Fibroblast of peridontal ligament (primary cell): Measurements from ENCODE around the gene LINGO3.
"Not testable (repeated sequence)": the region's sequence is repeated elsewhere in the genome, so short reads cannot be mapped to it uniquely, and the experiment has no call there.

Experiments
- DNase-seq: peaks from one replicate; pipeline ENCODE4 v3.0.0-alpha.2; 2010; ENCODE audit errors: extremely low read depth

The LINGO3 gene

DNA sequence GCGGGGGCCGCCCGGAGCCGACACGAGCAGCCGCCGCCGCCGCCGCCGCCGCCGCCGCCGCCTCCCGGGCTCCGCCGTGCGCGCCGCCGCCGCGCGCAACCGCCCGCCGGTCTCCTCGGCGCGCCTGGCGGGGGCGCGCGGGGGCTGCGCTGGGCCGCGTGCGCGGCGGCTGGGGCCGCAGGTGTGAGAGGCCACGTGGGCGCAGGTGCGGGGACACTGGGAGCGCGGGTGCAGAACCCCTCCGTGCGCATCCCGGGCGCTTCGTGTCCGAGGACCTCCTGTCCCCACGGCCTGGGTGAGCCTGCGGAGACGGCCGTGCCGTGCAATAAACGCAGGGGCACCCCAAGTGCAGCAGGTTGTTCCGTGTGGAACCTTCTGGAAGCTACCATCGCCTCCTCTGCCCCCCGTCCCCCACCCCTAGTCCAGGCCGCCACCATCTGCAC lies at the start of gene LINGO3:
Gene LINGO3 (minus strand): TSS at position 41 of the 443 bp plus-strand sequence. CDS start 16,378 bp downstream, outside the sequence.
- no peak for DNase-seq

GRCh38 chr19:2356036-2356646 lies 48.2 kb upstream of the LINGO3 start:
- no peak for DNase-seq

DNA sequence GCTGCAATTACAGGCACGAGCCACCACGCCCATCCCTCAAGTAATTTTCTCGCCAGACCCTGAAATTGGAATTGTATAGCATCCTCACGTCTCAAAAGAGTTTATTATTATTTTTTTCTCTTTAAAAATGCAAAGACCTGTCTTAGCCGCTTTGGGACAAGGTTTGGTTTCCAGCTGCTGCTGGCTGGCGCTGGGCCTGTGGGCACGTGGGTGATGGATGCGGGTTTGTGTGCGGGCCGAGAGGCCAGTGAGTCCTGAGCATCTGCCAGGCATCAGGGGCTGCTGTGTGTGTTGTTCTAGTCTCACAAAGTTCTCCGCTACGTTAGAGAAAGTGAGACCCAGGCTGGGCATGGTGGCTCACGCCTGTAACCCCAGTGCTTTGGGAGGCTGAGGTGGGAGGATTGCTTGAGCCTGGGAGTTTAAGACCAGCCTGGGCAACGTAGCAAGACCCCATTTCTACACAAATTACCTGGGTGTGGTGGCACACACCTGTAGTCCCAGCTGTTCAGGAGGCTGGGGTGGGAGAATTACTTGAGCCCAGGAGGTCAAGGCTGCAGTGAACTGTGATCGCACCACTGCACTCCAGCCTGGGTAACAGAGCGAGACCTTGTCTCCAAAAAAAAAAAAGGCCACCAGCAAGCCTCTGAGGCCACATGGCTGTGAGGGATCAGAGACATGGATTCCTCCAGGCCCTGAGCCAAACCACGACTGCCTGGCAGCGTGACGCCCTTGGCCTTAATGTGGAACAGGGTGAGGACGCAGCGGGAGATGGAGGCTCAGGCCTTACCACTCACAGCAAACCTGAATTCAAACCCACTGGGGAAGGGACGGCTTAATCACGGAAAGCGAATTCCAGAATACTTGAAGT lies 47.4 kb upstream of the LINGO3 start:
- DNase-seq, result peak; percentile 23

GRCh38 chr19:2354670-2355069 lies 46.7 kb upstream of the LINGO3 start:
- DNase-seq, result no peak

DNA sequence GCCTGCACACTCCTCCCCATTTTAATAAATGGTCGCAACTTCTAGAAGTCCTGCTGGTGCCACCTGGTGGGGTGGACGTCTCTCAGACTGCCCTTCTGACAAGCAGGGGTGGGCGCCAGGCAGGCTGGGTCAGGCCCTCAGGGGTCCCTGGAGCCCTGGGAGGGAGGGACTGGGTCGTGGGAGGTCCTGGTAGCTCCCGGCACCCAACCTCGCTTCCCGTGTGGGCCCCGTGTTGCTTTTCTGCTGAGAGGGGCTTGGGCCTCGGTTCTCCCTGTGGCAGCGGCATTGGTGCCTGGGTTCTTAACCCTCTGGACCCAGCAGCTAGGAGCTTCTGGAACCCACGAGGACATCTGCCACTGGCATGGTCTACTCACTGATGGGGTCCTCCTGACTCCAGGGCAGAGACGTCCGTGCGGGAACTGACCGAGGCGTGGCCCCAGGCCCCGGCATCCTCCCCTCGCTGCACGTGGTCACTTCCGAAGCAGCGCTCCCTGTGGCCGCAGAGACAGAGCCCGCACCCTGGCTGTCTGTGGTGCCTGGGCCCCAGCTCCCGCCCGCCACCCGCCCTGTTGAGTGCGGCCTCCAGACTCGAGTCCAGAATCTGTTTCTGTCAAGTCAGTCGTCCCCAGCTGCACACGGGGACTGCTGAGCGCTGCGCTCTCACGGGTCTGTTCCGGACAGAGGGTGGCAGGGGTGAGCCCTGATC lies 46.1 kb upstream of the LINGO3 start:
- DNase-seq, result no peak

DNA sequence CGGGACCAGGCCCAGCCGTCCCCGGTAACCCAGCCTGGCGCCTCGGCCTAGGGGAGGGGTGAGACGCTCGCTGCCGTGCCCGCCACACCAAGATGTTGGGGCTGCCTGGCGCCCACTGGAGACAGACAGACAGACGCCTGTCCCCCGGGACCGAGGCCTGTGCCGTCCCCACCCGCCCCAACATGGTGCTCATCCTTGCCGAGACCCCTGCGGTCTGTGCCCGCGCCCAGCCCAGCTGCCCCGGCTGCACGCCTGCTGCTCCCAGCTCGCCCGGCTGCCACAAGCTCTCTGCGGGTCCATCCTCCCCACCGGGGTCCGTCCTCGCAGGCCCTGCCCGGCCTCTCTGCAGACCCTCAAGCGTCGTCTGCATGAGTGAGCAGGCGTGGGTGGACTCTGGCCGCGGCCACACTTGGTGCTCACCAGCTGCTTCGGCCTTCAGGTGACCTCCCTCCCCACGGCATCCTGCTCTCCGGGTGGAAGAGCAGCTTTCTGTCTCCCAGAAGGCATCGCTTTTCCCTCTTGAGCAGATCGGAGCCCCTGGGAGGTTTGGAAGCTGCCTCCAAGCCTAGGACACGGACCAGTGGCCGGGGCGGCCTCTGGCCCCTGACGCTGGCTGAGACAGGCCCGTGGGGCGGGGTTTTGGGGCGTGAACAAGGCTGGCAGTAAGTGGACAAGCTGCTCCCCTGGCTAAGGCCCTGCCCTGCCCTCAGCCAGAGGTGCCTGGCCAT lies 45.4 kb upstream of the LINGO3 start:
- DNase-seq, result no peak

- DNase-seq, result no peak
Measured at GRCh38 chr19:2352121-2352520, 44.2 kb upstream of the LINGO3 start.

DNA sequence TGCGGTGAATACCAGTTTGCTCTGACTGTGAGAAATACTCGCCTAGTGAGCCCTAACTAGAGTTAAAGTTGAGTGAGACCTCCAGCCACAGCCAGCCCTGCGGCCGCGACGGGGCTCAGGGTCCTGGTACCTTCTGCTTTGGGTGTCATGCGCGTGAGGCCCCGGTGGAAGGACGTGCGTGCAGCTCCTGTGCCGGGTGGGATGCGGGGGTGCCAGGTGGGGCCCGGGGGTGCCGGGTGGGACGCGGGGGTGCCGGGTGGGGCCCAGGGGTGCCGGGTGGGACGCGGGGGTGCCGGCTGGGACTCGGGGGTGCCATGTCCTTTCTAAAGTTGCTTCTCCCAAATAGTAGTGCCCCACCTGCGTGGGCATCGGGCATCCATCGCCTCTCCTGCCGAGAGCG lies 43.6 kb upstream of the LINGO3 start:
- no peak for DNase-seq

DNA sequence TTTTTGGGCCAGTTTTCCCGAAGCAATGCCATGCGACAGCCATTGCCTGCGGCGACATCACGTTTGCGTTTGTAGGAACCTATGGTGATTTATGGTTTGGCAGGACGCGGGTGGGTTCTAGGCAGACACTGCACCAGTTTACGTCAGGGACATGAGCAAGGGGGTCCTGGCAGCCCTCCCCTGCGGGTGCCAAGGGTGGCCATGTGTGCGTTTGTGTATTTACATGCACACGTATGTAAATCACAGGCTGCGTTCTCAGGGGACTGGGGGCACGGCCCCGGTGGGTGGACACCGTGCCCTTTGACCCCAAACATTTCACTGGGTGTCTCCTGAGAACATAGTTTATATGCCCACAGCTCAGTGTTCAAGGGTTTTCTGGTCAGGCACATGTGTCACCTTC lies 42.7 kb upstream of the LINGO3 start:
- no peak for DNase-seq

GRCh38 chr19:2349818-2350217 lies 41.9 kb upstream of the LINGO3 start:
- DNase-seq, result not testable (repeated sequence)

DNA sequence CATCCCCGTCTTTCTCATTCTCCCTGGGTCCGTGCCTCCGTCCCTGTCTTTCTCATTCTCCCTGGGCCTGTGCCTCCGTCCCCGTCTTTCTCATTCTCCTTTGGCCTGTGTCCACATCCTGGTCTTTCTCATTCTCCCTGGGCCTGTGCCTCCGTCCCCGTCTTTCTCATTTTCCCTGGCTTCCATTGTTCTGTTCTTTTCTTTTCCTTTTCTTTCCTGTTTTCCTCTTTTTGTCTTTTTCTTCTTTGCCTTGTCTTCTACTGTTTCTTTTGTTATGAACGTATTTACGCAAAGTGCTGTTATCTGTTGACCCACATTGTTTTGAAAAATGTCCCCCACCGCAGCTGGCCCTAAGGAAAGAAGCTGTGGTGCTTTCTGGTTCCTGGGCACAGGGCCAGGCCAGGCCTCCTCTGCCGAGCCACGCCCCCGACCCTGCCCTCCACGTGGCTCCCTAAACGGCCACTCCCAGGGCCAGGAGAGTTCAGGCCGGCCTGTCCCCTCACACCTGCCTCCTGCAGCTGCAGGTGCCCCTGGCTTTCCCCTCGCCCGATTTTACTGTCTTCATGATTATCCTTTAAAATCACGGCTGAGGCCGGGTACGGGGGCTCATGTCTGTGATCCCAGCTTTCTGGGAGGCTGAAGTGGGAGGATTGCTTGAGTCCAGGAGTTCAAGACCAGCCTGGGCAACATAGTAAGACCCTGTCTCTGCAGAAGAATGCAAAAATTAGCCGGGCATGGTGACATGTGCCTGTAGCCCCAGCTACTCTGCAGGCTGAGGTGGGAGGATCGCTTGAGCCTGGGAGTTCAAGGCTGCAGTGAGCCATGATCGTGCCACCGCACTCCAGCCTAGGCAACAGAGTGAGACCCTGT lies 38.1 kb upstream of the LINGO3 start:
- DNase-seq, result no peak

- DNase-seq, result no peak
Measured at GRCh38 chr19:2345076-2345475, 37.1 kb upstream of the LINGO3 start.

DNA sequence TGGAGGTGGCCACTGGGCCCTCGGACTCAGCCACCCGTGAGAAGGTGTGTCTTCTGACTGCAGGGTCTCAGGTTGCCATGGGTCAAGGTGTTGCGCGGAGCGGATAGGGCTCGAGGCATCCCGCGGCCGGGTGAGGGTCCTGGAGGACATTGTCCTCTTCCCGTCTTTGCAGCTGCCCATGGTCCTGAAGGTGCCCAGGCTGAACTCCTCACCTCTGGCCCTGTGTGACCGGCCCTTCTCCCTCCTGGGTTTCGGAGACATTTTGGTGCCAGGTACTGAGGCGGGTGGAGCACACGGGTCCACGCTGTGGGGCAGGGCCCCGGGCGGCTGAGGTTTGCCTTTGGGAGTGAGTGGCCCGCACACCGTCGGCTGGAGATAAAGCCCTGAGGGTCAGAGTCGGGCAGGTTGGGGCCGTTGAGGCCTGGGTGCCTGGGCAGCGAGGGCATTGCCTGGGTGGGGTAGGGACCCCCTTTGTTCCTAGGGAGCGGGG lies 36.5 kb upstream of the LINGO3 start:
- DNase-seq, result no peak

GRCh38 chr19:2343289-2343982 lies 35.5 kb upstream of the LINGO3 start:
- no peak for DNase-seq

GRCh38 chr19:2342656-2343288 lies 34.8 kb upstream of the LINGO3 start:
- DNase-seq, result no peak

DNA sequence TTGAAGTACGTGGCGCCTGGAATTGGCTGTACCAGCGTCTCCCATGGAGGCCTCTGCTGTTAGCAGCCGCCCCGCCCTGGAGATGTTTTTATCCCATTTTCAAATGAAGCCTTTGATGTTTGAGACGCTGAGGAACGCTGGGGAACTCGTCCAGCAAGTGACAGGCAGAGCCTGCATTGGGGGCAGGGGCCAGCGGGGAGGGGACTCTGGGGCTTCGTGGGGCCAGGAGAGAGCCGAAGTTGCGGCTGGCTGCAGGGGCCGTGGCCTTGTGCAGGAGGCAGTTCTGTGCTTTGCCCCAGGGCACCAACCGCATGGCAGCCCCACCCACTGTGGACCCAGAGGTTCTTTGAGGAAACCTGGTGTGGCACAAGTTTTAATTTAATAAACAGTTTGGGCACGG lies 34.0 kb upstream of the LINGO3 start:
- DNase-seq, result no peak

DNA sequence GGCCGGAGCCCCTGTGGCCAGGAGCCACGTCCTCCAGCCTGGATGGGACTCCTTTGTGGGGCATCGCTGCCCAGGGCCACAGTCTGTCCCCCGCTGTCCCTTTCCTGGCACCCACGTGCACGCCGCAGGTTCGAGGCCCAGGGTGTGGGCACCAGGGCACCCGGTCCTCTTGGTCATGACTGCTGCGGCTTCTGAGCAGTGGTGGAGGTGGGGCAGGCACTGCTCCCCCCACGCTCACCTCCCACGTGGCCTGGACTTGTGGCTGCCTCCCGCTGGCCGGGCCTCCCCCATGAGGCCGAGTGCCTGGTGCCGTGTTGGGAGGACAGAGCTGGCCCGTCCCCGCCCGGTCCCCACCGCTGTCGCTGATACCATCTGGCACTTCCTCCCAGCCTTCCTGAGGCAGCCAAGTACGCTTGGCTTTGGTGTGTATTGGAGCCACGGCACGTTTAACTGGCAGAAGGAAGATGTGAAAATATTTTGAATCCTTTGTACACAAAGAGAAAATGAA lies 33.3 kb upstream of the LINGO3 start:
- no peak for DNase-seq

GRCh38 chr19:2340496-2341243 lies 32.7 kb upstream of the LINGO3 start:
- no peak for DNase-seq
